ENCODE results near the gene KLHDC10.
"Not testable (repeated sequence)": the region's sequence is repeated elsewhere in the genome, so short reads cannot be mapped to it uniquely, and the experiment has no call there.

Gene KLHDC10

GRCh38 chr7:130180571-130181262, 110.4 kb downstream of the KLHDC10 start:
- H3K4me1 Mint-ChIP-seq = peaks cover 17% of the 10 kb centered on the region
- H3K9me3 Mint-ChIP-seq = no peaks in the 10 kb centered on the region
- no peak overlapping the region for H3K4me3 Mint-ChIP-seq
- DNase-seq (peak in 1 of 2 donors; percentile 47), ATAC-seq (peak; percentile 98)
- peak overlapping the region; percentile 66 to 91 for H3K27ac Mint-ChIP-seq
- H3K27me3 Mint-ChIP-seq = no peaks in the 10 kb centered on the region

- H3K9me3 Mint-ChIP-seq = no peaks in the 10 kb centered on the region
- no peaks in the 10 kb centered on the region for H3K27me3 Mint-ChIP-seq
- H3K27ac Mint-ChIP-seq = peak overlapping the region in 1 of 2 donors; percentile 57
- H3K4me3 Mint-ChIP-seq = no peak overlapping the region
- DNase-seq (no peak), ATAC-seq (no peak)
- peaks cover 17% of the 10 kb centered on the region for H3K4me1 Mint-ChIP-seq
Measured at GRCh38 chr7:130181263-130181605, 110.9 kb downstream of the KLHDC10 start.

- peaks cover 22% of the 10 kb centered on the region for H3K4me1 Mint-ChIP-seq
- H3K27ac Mint-ChIP-seq = peak overlapping the region in 1 of 2 donors; percentile 33
- H3K9me3 Mint-ChIP-seq = no peaks in the 10 kb centered on the region
- H3K4me3 Mint-ChIP-seq = no peak overlapping the region
- DNase-seq = no peak
- H3K27me3 Mint-ChIP-seq = no peaks in the 10 kb centered on the region
- ATAC-seq = peak; percentile 55
Measured at GRCh38 chr7:130182990-130183389, 112.7 kb downstream of the KLHDC10 start.

- H3K4me1 Mint-ChIP-seq = peaks cover 23% of the 10 kb centered on the region
- H3K27me3 Mint-ChIP-seq, H3K4me3 Mint-ChIP-seq, DNase-seq, H3K27ac Mint-ChIP-seq, H3K9me3 Mint-ChIP-seq, ATAC-seq: not testable (repeated sequence)
Measured at GRCh38 chr7:130184349-130184748, 114.0 kb downstream of the KLHDC10 start.

Measured in stimulated activated naive CD8-positive, alpha-beta T cell treated with anti-CD3 and anti-CD28 coated beads, Interleukin-15, amount 100 ng/mL, for 72 hours (primary cell).